ENCODE data around the gene CASK. TPM values are rescaled to one million over a fixed set of nuclear protein-coding genes. Genes with fewer than 3 reads are reported as not detected.

The CASK gene
- total and polyA plus RNA-seq, 2 of the 13 experiments (the other 11 are each of a cell fraction or from before 2014, with no cell fraction given): 14.5 to 16.0 TPM

DNA sequence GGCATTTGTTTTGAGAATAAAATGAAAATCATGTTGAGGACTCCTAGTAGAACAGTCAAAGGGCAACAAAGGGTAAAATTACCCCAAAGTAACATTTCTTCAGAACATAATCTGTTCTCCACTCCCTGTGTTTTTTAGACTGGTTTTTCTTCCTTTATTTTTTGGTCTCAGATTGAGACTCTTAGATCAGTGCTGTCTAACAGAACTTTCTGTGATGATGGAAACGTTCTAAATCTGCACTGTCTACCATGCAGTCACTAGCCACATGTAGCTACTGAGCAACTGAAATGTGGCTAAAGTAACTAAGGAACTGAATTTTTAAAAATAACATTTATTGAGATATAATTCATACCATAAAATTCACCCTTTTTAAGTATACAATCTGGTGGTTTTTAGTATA lies 19.8 kb downstream of the CASK start:
- H4K20me1 ChIP-seq (ENCODE audit: insufficient read depth, low read length): no peaks in the 10 kb centered on the region
- no peak overlapping the region for H3K4me2 ChIP-seq (ENCODE audit: low read depth, low read length)
- no peaks in the 10 kb centered on the region for H3K36me3 ChIP-seq (replicated peaks in 1 of 2; ENCODE audit: control insufficient read depth in 1 of 2, insufficient read depth in 2 of 2, low read length in 2 of 2)
- intact Hi-C loops (cut with micrococcal nuclease; ENCODE audit: unreplicated experiment) (no loop called here), in situ Hi-C loops (cut with HindIII; ENCODE audit: extremely low pct_ligation_motif_present, low pct_unique_long_range_greater_than_20kb) (no loop called here)
- H3K27ac ChIP-seq (ENCODE audit: extremely low read length, insufficient read depth, low read length): no peak overlapping the region
- H3K9ac ChIP-seq (ENCODE audit: insufficient read depth, low read depth, low read length): no peak overlapping the region
- TF ChIP-seq IKZF4 (CRISPR knock-in tag; IDR thresholded peaks at IDR 0.05; ENCODE audit: borderline replicate concordance, low read depth, not compliant biosample characterization) (no peak), ZBTB7B (CRISPR knock-in tag; IDR thresholded peaks at IDR 0.05) (no peak), RFX3 (CRISPR knock-in tag; IDR thresholded peaks at IDR 0.05) (no peak), PAWR (CRISPR knock-in tag; IDR thresholded peaks at IDR 0.05; ENCODE audit: borderline replicate concordance) (no peak), IRF2 (CRISPR knock-in tag; IDR thresholded peaks at IDR 0.05) (no peak), TSC22D2 (CRISPR knock-in tag; IDR thresholded peaks at IDR 0.05; ENCODE audit: borderline replicate concordance) (no peak)
- TF ChIP-seq, protein P1, sequence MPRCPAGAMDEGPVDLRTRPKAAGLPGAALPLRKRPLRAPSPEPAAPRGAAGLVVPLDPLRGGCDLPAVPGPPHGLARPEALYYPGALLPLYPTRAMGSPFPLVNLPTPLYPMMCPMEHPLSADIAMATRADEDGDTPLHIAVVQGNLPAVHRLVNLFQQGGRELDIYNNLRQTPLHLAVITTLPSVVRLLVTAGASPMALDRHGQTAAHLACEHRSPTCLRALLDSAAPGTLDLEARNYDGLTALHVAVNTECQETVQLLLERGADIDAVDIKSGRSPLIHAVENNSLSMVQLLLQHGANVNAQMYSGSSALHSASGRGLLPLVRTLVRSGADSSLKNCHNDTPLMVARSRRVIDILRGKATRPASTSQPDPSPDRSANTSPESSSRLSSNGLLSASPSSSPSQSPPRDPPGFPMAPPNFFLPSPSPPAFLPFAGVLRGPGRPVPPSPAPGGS (CRISPR knock-in tag; IDR thresholded peaks at IDR 0.05): no peak
- ChIA-PET POLR2A (no interaction called here), CTCF (ENCODE audit: low intra/inter-chr PET ratio, low total read pairs) (no interaction called here)
- ATAC-seq (no peak), FAIRE-seq (no peak), DNase-seq (ENCODE audit: low spot score) (no peak)
- H3K79me2 ChIP-seq (ENCODE audit: insufficient read depth, low read length): peaks cover 15% of the 10 kb centered on the region
- peaks cover 7% of the 10 kb centered on the region for H3K9me3 ChIP-seq (ENCODE audit: low read length)
- no peaks in the 10 kb centered on the region for H3K27me3 ChIP-seq (ENCODE audit: control insufficient read depth in 1 of 2, insufficient read depth in 2 of 2, low read length in 2 of 2)
- peaks cover 14% of the 10 kb centered on the region; the same call in 1 of the 2 replicates for H3K4me1 ChIP-seq (ENCODE audit: insufficient read depth, low read length)
- no peak overlapping the region for H3K4me3 ChIP-seq (replicated peaks in 1 of 3; ENCODE audit: insufficient read depth in 1 of 3, low read depth in 2 of 3, low read length in 3 of 3)
- no TSS peak for BruUV-seq (replicated peaks)
- no peak overlapping the region for H2AFZ ChIP-seq (ENCODE audit: low read length)
- WGBS (ENCODE audit: low lambda C conversion rate): 94% methylated on average over 1 of the region's 1 CpG

DNA sequence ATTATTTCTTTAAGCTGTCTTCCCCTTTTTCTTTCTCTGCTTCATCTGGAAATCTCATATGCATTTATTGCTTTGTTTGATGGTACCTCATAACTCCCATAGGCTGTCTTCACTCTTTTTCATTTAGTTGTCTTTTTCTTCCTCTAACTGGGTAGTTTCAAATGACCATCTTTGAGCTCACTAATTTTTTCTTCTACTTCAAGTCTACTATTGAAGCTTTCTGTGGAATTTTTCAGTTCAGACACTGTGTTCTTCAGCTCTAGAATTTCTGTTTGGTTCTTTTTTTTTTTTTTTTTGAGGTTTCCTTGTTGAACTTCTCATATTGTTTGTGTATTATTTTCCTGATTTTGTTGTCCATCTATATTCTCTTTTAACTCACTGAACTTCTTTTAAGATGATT lies 23.0 kb downstream of the CASK start:
- FAIRE-seq: no peak
- CTCF ChIA-PET (ENCODE audit: low intra/inter-chr PET ratio, low total read pairs): no interaction called here
- H3K4me3 ChIP-seq (replicated peaks in 1 of 3; ENCODE audit: insufficient read depth in 1 of 3, low read depth in 2 of 3, low read length in 3 of 3): no peak overlapping the region

More for the DNA sequence above, 23.0 kb downstream of the CASK start:
- TF ChIP-seq ZHX2 (IDR thresholded peaks at IDR 0.05; ENCODE audit: low read depth): no peak
- no peak for TF ChIP-seq ZHX2 (CRISPR knock-in tag; IDR thresholded peaks at IDR 0.05; ENCODE audit: borderline replicate concordance)
- TF ChIP-seq ZNF160 (CRISPR knock-in tag; IDR thresholded peaks at IDR 0.05): peak; percentile 89; the same call in 1 of the 2 replicates
- Histone ChIP-seq H3K9ac (ENCODE audit: insufficient read depth, low read depth, low read length) (no peak overlapping the region), H3K27ac (ENCODE audit: extremely low read length, insufficient read depth, low read length) (no peak overlapping the region), H3K9me3 (ENCODE audit: low read length) (peaks cover 20% of the 10 kb centered on the region), H3K4me2 (ENCODE audit: low read depth, low read length) (no peak overlapping the region), H3K4me1 (ENCODE audit: insufficient read depth, low read length) (no peaks in the 10 kb centered on the region), H2AFZ (ENCODE audit: low read length) (no peak overlapping the region), H4K20me1 (ENCODE audit: insufficient read depth, low read length) (no peaks in the 10 kb centered on the region), H3K36me3 (replicated peaks in 1 of 2; ENCODE audit: control insufficient read depth in 1 of 2, insufficient read depth in 2 of 2, low read length in 2 of 2) (no peaks in the 10 kb centered on the region), H3K79me2 (ENCODE audit: insufficient read depth, low read length) (peaks cover 7% of the 10 kb centered on the region), H3K27me3 (ENCODE audit: control insufficient read depth in 1 of 2, insufficient read depth in 2 of 2, low read length in 2 of 2) (no peaks in the 10 kb centered on the region)
- in situ Hi-C loops (cut with HindIII; ENCODE audit: extremely low pct_ligation_motif_present, low pct_unique_long_range_greater_than_20kb) (no loop called here), intact Hi-C loops (cut with micrococcal nuclease; ENCODE audit: unreplicated experiment) (no loop called here)
- POLR2A ChIA-PET: no interaction called here
- BruUV-seq (replicated peaks): no TSS peak
- ATAC-seq: no peak
- no peak for DNase-seq (ENCODE audit: low spot score)

Measured in HepG2 (cell line).